ENCODE data around the gene IL22RA2.

The IL22RA2 gene

DNA sequence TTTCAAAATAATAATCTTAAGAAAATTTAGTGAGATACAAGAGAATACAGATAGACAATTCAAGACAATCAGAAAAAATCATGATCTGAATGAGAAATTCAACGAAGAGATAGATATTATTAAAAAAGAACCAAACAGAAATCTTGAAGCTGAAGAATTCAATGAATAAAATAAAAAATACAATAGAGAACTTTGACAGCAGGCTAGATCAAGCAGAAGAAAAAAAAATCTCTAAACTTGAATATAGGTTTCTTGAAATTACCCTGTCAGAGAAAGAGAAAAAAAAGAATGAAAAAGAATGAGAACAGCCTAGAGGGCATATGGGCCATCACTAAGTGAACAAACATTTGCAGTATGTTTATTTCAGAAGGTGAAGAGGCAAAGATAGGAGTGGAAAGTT lies 39.0 kb downstream of the IL22RA2 start:
- H3K27me3 ChIP-seq: no peaks in the 10 kb centered on the region
- H3K4me1 ChIP-seq: no peaks in the 10 kb centered on the region
- H3K9me3 ChIP-seq (replicated peaks in 1 of 11): peaks cover 28 to 39% (median 34%) of the 10 kb centered on the region in 11 experiments
- H3K9ac ChIP-seq: no peak overlapping the region
- TF ChIP-seq Cebpa-rat (IDR thresholded peaks at IDR 0.05): no peak
- H4K20me1 ChIP-seq: no peaks in the 10 kb centered on the region
- no peak overlapping the region for H3K27ac ChIP-seq
- H3K4me3 ChIP-seq: no peak overlapping the region
- no peak overlapping the region for H3K4me2 ChIP-seq
- peaks cover 0 to 8% (median 0%) of the 10 kb centered on the region in 11 experiments; a peak in 3 of 22 replicates for H3K36me3 ChIP-seq

DNA sequence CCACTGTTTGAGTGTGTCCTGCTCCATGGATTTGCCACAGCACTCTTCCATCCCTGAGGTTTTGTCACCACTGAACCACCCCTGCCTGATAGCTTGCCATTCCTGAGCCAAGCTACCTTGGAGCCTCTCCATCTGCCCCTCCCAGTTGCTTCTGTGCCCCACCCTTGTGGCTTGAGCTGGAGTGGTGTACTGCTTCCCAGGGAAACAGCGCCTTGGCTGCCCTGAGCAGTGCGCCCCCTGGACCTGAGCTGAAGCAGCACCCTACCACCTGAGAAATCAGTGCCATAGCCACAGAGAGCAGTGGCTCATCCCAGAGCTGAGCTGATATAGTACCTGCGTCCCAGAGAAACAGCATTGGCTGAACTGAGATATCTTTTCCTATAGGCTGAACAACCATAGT lies 40.3 kb downstream of the IL22RA2 start:
- Histone ChIP-seq H3K9me3 (replicated peaks in 1 of 11) (peaks cover 34 to 51% (median 42%) of the 10 kb centered on the region in 11 experiments), H3K36me3 (peaks cover 0 to 8% (median 0%) of the 10 kb centered on the region in 11 experiments; a peak in 3 of 22 replicates), H4K20me1 (no peaks in the 10 kb centered on the region), H3K27ac (no peak overlapping the region), H3K4me1 (no peaks in the 10 kb centered on the region), H3K27me3 (no peaks in the 10 kb centered on the region), H3K9ac (no peak overlapping the region), H3K4me3 (no peak overlapping the region), H3K4me2 (no peak overlapping the region)
- TF ChIP-seq Cebpa-rat (IDR thresholded peaks at IDR 0.05): no peak

- H3K4me2 ChIP-seq: no peak overlapping the region
- no peaks in the 10 kb centered on the region for H3K27me3 ChIP-seq
- no peaks in the 10 kb centered on the region for H3K4me1 ChIP-seq
- no peak overlapping the region for H3K27ac ChIP-seq
- H3K9me3 ChIP-seq (replicated peaks in 1 of 11): peaks cover 7 to 27% (median 14%) of the 10 kb centered on the region in 11 experiments; a peak in 19 of 22 replicates
- H3K9ac ChIP-seq: no peak overlapping the region
- H3K4me3 ChIP-seq: no peak overlapping the region
- TF ChIP-seq Cebpa-rat (IDR thresholded peaks at IDR 0.05): no peak
- no peaks in the 10 kb centered on the region for H4K20me1 ChIP-seq
- no peaks in the 10 kb centered on the region for H3K36me3 ChIP-seq
These were observed 46.5 kb downstream of the IL22RA2 start for GRCh38 chr6:137126875-137127485.

DNA sequence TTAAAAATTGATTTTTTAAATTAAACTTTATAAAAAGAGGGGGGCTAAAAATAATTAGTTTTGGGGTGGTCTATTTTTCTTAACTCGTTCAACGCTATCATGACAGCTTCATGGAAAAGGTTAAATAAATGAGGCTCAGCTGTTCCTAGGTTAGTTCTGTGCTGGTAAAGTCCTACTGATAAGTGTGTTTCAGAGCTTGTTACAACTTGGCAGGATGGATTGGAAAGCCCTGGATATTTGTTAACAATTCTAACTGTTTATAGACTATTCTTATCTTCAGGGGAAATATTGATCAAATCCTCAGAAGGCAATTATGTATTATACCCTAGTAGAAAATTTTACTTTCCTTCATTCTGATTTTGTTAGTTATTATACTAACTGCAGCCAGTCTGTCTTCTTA lies 50.4 kb downstream of the IL22RA2 start:
- Histone ChIP-seq H3K9me3 (replicated peaks in 1 of 11) (peaks cover 29 to 38% (median 34%) of the 10 kb centered on the region in 11 experiments), H3K27ac (no peak overlapping the region), H3K36me3 (no peaks in the 10 kb centered on the region; a peak in 1 of 22 replicates), H3K27me3 (no peaks in the 10 kb centered on the region), H3K4me2 (no peak overlapping the region), H4K20me1 (no peaks in the 10 kb centered on the region), H3K9ac (no peak overlapping the region), H3K4me3 (no peak overlapping the region), H3K4me1 (no peaks in the 10 kb centered on the region)
- no peak for TF ChIP-seq Cebpa-rat (IDR thresholded peaks at IDR 0.05)

DNA sequence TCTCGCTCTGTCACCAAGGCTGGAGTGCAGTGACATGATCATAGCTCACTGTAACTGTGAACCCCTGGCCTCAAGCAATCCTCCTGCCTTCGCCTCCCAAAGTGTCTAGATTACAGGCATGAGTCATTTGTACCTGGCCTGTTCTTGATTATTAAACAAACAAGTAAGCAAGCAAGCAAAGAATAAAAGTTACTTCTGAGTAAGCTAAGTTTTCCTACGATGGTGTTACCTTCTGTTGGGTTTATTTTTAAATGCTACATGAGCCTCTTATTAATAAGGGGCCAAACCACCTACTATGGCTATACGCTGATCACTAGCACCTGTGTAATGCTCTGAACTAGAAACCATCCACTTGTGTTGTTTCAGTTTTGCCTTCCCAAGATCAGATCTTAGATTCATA lies 50.8 kb downstream of the IL22RA2 start:
- no peak overlapping the region for H3K4me2 ChIP-seq
- peaks cover 30 to 41% (median 35%) of the 10 kb centered on the region in 11 experiments for H3K9me3 ChIP-seq (replicated peaks in 1 of 11)

DNA sequence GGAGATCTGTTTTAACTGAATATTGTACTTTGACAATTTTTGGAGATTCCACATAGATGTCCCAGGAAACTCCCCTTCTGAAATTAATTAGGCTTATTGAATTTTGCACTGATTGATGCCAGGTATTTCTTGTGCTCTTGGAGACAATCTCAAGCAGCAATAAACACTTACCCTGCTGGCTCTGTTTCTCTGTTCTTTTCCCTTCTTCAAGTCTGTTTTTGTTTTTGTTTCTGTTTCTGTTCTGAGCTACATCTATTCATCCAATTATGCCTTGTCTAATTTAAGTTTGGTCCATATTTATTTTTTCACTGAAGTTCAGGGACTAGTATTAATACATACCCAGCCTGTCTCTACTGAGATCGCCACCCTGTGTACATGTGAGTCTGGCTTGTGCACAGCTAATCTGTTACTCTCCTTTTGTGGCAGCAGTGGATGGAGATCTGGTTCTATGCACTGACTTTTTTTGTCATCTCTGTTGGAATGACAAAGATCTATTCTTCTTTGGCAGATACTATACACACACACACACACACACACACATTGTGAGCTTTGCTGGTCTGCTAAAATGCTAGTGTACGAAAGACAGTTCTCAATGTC lies 51.9 kb downstream of the IL22RA2 start:
- no peak overlapping the region for H3K27ac ChIP-seq
- TF ChIP-seq Cebpa-rat (IDR thresholded peaks at IDR 0.05): no peak
- H4K20me1 ChIP-seq: no peaks in the 10 kb centered on the region
- H3K36me3 ChIP-seq: no peaks in the 10 kb centered on the region; a peak in 1 of 22 replicates
- H3K4me3 ChIP-seq: no peak overlapping the region
- H3K4me1 ChIP-seq: no peaks in the 10 kb centered on the region
- H3K4me2 ChIP-seq: no peak overlapping the region
- H3K9me3 ChIP-seq (replicated peaks in 1 of 11): peaks cover 29 to 44% (median 36%) of the 10 kb centered on the region in 11 experiments
- H3K9ac ChIP-seq: no peak overlapping the region
- no peaks in the 10 kb centered on the region for H3K27me3 ChIP-seq

More for the DNA sequence above, 50.8 kb downstream of the IL22RA2 start:
- Histone ChIP-seq H3K36me3 (no peaks in the 10 kb centered on the region; a peak in 1 of 22 replicates), H3K27ac (no peak overlapping the region), H3K27me3 (no peaks in the 10 kb centered on the region), H3K4me3 (no peak overlapping the region), H4K20me1 (no peaks in the 10 kb centered on the region), H3K4me1 (no peaks in the 10 kb centered on the region), H3K9ac (no peak overlapping the region)
- TF ChIP-seq Cebpa-rat (IDR thresholded peaks at IDR 0.05): no peak

DNA sequence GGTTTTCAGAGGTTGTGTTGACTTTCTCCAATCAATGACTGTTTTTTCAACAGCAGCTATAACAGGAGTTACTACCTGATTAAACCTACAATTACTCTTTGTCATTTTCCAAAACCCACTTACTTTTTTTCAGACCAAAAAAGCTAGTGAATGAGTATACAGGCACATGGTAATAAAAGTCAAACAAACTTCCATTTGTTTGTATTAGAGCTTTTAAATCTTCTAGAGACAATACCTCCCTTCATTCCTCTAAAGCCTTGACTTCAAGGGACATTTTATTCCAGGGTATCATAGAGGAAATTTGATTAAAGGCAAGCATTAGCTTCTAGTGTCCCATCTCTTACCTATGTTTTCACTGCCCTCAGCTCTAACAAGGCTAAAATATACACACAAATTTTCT lies 52.7 kb downstream of the IL22RA2 start:
- peaks cover 29 to 44% (median 36%) of the 10 kb centered on the region in 11 experiments for H3K9me3 ChIP-seq (replicated peaks in 1 of 11)
- TF ChIP-seq Cebpa-rat (IDR thresholded peaks at IDR 0.05): no peak
- H3K4me1 ChIP-seq: no peaks in the 10 kb centered on the region
- H3K36me3 ChIP-seq: no peaks in the 10 kb centered on the region; a peak in 1 of 22 replicates
- H3K9ac ChIP-seq: no peak overlapping the region
- H3K27ac ChIP-seq: no peak overlapping the region
- H3K27me3 ChIP-seq: no peaks in the 10 kb centered on the region
- H4K20me1 ChIP-seq: no peaks in the 10 kb centered on the region
- no peak overlapping the region for H3K4me2 ChIP-seq
- no peak overlapping the region for H3K4me3 ChIP-seq

DNA sequence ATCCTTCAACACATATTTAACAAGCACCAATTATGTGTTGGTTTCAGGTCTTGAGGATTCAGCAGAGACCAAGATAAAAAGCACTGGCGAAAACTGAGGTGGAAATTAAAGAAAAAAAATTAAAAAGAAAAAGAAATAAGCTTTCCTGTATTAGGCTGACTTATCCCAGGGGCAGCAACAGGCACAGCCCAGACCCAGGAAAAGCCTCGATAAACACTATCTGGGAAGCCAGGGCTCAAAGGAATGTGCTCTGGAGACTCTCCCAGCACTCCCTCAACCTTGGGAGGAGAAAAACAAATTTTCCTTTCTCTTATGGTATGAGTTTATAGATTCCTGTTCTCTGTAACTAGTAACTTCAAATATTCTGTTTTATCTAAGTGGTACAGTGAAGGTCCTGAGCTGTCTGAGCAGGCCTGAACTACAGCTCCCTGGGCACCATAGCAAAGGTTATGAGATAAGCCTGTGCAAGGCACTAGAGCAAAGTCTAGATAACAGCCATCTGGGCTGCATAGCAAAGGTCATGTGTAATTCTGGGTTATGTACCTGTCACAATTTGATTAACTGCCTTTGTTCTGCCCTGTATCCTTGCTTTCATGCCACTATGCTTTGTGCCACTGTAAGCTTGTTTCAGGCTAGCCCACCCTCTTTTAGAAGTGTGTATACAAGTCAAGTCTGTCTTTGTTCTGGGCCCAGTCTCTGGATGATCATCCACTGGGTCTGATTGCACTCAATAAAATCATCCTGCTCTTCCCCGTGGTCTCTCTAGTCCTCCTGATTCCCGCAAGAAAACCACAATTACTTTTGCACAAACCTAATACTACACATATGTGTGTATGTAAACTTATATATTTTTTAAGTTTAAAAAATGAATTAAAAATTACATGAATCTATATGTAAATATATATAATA lies 54.0 kb downstream of the IL22RA2 start:
- no peak for TF ChIP-seq Cebpa-rat (IDR thresholded peaks at IDR 0.05)
- Histone ChIP-seq H3K36me3 (no peaks in the 10 kb centered on the region; a peak in 1 of 22 replicates), H4K20me1 (no peaks in the 10 kb centered on the region), H3K9me3 (replicated peaks in 1 of 11) (peaks cover 29 to 43% (median 36%) of the 10 kb centered on the region in 11 experiments), H3K27me3 (no peaks in the 10 kb centered on the region), H3K27ac (no peak overlapping the region), H3K4me1 (no peaks in the 10 kb centered on the region), H3K4me3 (no peak overlapping the region), H3K4me2 (no peak overlapping the region), H3K9ac (no peak overlapping the region)

DNA sequence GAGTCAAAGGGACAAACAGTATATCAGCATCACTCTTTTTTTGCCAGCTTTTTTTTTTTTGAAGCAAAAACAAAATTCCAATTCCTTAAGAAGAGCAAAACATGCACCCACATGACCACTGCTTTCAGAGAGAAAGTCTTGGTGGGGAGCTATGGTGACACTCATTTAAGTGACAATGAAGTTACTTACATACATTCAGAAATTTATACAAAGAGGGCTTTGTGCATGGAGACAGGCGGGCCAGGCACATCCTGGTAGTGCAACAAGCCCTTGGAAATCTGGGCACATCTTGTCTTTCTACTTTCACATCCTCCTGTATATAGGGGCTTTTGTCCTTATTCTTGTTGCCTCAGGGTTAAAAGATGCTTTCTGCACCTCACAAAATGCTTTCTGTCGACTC lies 55.9 kb downstream of the IL22RA2 start:
- no peaks in the 10 kb centered on the region for H4K20me1 ChIP-seq
- TF ChIP-seq Cebpa-rat (IDR thresholded peaks at IDR 0.05): no peak
- no peak overlapping the region for H3K4me2 ChIP-seq
- no peak overlapping the region for H3K9ac ChIP-seq
- no peaks in the 10 kb centered on the region for H3K4me1 ChIP-seq
- no peak overlapping the region for H3K4me3 ChIP-seq
- no peak overlapping the region for H3K27ac ChIP-seq
- no peaks in the 10 kb centered on the region for H3K27me3 ChIP-seq
- no peaks in the 10 kb centered on the region; a peak in 1 of 22 replicates for H3K36me3 ChIP-seq
- H3K9me3 ChIP-seq (replicated peaks in 1 of 11): peaks cover 29 to 43% (median 36%) of the 10 kb centered on the region in 11 experiments
